PC-9 (cell line): ENCODE results near the gene ABTB1. TPM values are rescaled to one million over a fixed set of nuclear protein-coding genes. Genes with fewer than 3 reads are reported as not detected.
A peak's percentile ranks its signal among the peaks of the same experiment; 100 is the strongest.

ENCODE experiments used
- BruUV-seq: library from RNA; stranded (reverse); fragments of 400-500 nt; replicated peaks from 2 replicates; lab custom pipeline; 2021; lab: Mats Ljungman, UMichigan
- CTCF ChIA-PET: fragments of 300-600 bp; sonication (Branson Sonifier 250); formaldehyde crosslinking; loops from one replicate; lab custom pipeline; 2022; ENCODE audit warnings: antibody characterized with exemption; lab: Charles Lee
- POLR2A ChIA-PET: fragments of 300-600 bp; sonication (Branson Sonifier 250); formaldehyde crosslinking; loops from one replicate; lab custom pipeline; 2022; ENCODE audit warnings: antibody characterized with exemption; ENCODE audit not compliant: unreplicated experiment; lab: Charles Lee
- DNase-seq, 2 experiments: peaks; one replicate each; pipeline versions ENCODE4 v3.0.0 to v3.0.0-alpha.2; 2015 to 2022; ENCODE audit warnings: mixed read lengths in 1 of 2
- H2AFZ ChIP-seq: fragments of 200-600 bp; sonication (generic); 2 replicates; pipeline ENCODE4 v1.8.1; 2017; ENCODE audit warnings: antibody characterized with exemption
- H3F3A ChIP-seq: fragments of 200-600 bp; sonication (generic); 2 replicates; pipeline ENCODE4 v1.8.1; 2017; ENCODE audit warnings: antibody characterized with exemption, mild to moderate bottlenecking, low read depth; ENCODE audit not compliant: insufficient read depth
- H3K27ac ChIP-seq: fragments of 200-600 bp; sonication (generic); 2 replicates; pipeline ENCODE4 v1.6.1; 2016; ENCODE audit warnings: mixed run types
- H3K27me3 ChIP-seq: fragments of 200-600 bp; sonication (generic); 2 replicates; pipeline ENCODE4 v1.6.1; 2016; ENCODE audit warnings: low read depth, mixed run types; ENCODE audit not compliant: insufficient read depth
- H3K36me3 ChIP-seq: fragments of 200-600 bp; sonication (generic); 2 replicates; pipeline ENCODE4 v1.6.1; 2016; ENCODE audit warnings: low read depth, mixed run types
- H3K4me1 ChIP-seq: fragments of 200-600 bp; sonication (generic); replicated peaks from 2 replicates; pipeline ENCODE4 v1.6.1; 2016; ENCODE audit warnings: mixed run types; ENCODE audit not compliant: insufficient read depth
- H3K4me2 ChIP-seq: fragments of 200-600 bp; sonication (generic); 2 replicates; pipeline ENCODE4 v1.6.1; 2017; ENCODE audit warnings: mixed run types
- H3K4me3 ChIP-seq: fragments of 200-600 bp; sonication (generic); 2 replicates; pipeline ENCODE4 v1.6.1; 2016; ENCODE audit warnings: mixed run types
- H3K79me2 ChIP-seq: fragments of 200-600 bp; sonication (generic); 2 replicates; pipeline ENCODE4 v1.6.1; 2017; ENCODE audit warnings: low read depth, mixed run types
- H3K9me2 ChIP-seq: fragments of 200-600 bp; sonication (generic); 2 replicates; pipeline ENCODE4 v1.8.1; 2017; ENCODE audit warnings: mild to moderate bottlenecking; ENCODE audit not compliant: insufficient read depth
- H3K9me3 ChIP-seq: fragments of 200-600 bp; sonication (generic); 2 replicates; pipeline ENCODE4 v1.8.1; 2016; ENCODE audit warnings: low read depth; ENCODE audit not compliant: insufficient read depth
- H4K20me1 ChIP-seq: fragments of 200-600 bp; sonication (generic); 2 replicates; pipeline ENCODE4 v1.8.1; 2017; ENCODE audit not compliant: insufficient read depth
- EZH2 ChIP-seq: fragments of 200-600 bp; sonication (generic); IDR thresholded peaks from 2 replicates; pipeline ENCODE4 v1.8.0; 2017; ENCODE audit warnings: antibody characterized with exemption, low read depth
- intact Hi-C: fragments of 100-400 bp; cut with micrococcal nuclease; formaldehyde crosslinking; loops from one replicate; pipeline ENCODE4 v1.10.0; 2022; ENCODE audit not compliant: unreplicated experiment
- total RNA-seq: library from RNA; stranded (reverse); gene quantifications from 2 replicates; pipeline ENCODE4 v1.2.3, GENCODE V29; 2021
- TF ChIP-seq, protein P1 (sequence below): fragments of 200-600 bp; sonication (generic); conservative IDR thresholded peaks from 2 replicates; pipeline ENCODE4 v1.6.1; 2017; ENCODE audit warnings: mixed run types, antibody characterized with exemption, mild to moderate bottlenecking, moderate library complexity

ABTB1 gene
- total RNA-seq, 1 experiment from 2014 or later, result 39.1 TPM

DNA sequence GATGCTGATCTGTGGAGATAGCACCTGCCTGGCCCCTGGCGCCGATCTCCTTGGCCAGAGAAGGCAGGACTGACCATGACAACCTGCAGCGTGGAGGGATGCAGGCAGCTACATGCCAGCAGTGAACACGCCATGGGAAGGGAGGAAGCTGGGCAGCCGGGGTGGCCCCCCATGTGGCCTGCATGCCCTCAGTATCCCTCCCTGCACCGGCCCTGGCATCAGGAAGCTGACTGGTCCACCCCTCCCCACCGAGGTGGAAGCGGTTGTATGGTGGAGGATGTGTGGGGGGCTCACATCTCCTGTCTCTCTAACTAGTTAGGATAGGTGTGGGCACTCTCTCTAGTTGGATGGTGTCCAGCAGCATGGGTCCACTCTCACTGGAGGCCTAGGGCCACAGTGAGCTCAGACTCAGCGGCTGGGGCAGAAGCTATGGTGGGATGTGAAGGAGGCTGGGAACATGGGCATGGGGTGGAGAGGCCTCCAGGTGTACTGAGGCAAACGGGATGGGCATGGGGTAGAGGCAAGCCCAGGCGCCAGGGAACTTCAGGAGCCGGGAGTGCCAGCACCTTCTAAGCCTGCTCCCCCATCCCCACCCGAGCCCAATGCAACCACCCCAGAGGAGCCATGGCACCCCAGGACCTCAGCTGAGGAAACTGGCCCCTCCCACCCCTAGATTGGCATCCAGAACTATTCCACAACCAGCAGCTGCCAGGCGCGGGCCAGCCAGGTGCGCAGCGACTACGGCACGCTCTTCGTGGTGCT lies 1.8 kb upstream of the ABTB1 start:
- no peaks in the 10 kb centered on the region for H3K9me2 ChIP-seq
- H3K4me2 ChIP-seq, result peak overlapping the region; percentile 99
- POLR2A ChIA-PET, result no interaction called here
- no peak overlapping the region for H2AFZ ChIP-seq
- peaks cover 7% of the 10 kb centered on the region; the same call in 1 of the 2 replicates for H3K4me1 ChIP-seq
- no peak overlapping the region for H3K4me3 ChIP-seq
- CTCF ChIA-PET, result no interaction called here
- H3K9me3 ChIP-seq, result no peaks in the 10 kb centered on the region
- no TSS peak for BruUV-seq
- no peaks in the 10 kb centered on the region for H4K20me1 ChIP-seq
- H3K27me3 ChIP-seq, result no peaks in the 10 kb centered on the region
- no peaks in the 10 kb centered on the region for H3K36me3 ChIP-seq
- H3K27ac ChIP-seq, result no peak overlapping the region
- no peaks in the 10 kb centered on the region for H3F3A ChIP-seq
- intact Hi-C loops, result loop anchor here (5.0 to 10.0 kb wide), 2 partner anchors 76 to 1384 kb away; no protein-coding TSS in a partner anchor
- no peak for TF ChIP-seq EZH2
- no peaks in the 10 kb centered on the region for H3K79me2 ChIP-seq
- no peak for DNase-seq

DNA sequence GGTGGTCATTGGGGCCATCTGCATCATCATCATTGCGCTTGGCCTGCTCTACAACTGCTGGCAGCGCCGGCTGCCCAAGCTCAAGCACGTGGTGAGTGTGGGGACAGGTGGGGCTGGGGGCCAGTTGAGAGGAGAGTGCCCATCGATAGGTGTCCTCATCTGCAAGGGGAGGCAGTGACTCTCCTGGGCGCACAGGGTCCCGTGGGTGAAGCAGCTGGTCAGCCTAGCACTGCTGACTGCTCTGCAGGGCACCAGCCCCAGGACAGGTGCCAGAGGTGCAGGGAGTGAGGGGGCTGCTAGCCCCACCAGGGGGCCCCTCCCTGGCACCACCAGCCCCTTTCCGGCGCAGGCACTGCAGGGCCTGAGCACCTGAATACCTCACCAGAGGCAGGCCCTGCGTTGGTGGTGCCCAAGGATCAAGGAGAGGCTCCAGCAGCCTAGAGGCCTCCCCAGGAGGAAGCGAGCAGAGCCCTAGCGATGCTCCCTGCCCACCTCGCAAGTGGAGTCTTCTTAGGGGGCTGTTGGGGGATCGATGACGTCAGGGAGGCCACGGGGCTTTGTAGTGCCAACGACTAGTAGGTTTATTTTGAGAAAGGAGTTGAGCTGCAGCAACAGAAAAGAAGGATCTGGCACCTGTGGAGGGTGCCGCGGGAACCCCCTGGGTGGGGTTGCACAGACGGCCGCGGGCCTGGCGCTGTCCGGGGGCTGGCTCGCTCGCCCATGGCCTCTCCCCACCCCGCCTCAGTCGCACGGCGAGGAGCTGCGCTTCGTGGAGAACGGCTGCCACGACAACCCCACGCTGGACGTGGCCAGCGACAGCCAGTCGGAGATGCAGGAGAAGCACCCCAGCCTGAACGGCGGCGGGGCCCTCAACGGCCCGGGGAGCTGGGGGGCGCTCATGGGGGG lies 976 bp upstream of the ABTB1 start:
- POLR2A ChIA-PET, result interaction anchor here (0.6 kb wide), 1 partner anchor 12 kb away, joined by 9 read pairs; no protein-coding TSS in a partner anchor
- intact Hi-C loops, result loop anchor here (2.0 to 10.0 kb wide), 4 partner anchors 19 to 1383 kb away; partner anchors contain the start of gene TPRA1
- peak overlapping the region; percentile 68 for H2AFZ ChIP-seq

DNA sequence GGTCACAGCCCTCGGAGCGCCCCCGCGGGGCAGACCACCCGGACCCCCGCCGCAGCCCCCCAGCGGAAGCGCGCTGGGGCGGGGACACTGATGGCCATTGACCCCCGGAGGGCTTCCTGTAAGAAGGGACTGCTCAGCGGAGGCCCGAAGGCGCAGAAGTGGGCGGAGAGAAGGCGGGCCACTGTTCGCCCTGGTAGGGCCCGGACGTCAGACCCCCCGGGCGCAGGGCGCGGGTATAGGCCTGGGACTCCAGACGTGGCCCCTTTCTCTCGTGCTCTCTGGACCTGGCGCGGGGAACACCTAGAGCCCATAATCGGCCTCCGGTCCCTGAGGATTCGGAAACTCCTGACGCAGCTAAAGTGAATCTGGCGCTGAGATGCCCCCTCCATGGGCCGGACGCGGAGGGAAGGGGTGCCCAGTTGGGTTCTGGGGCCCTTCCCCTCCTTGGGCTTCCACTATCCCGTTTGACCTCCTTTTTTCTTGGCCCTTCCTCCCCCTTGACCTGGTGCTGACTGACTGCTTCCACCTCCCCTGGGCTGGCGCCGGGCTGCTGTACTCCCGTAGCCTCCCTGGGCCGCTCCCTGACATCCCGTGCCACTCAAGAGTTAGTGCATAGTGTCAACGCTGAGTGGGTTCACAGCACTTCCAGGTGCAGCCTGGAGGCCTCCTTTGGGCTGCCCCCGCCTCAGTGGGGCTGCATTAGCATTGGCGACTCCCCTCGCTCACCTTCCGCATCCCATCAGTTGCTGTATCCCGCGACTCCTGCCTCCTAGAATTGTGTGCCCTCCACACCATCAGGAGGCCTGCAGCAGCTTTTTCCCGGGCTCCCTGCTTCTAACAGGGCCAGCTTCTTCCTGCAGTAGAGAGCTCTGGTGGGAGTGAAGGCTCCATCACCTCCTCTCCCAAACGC lies 694 bp downstream of the ABTB1 start:
- ChIA-PET POLR2A (interaction anchor here (0.6 kb wide), 1 partner anchor 73 kb away, joined by 4 read pairs; no protein-coding TSS in a partner anchor), CTCF (no interaction called here)
- Histone ChIP-seq H3K4me2 (peak overlapping the region; percentile 75), H3F3A (no peaks in the 10 kb centered on the region), H3K9me3 (no peaks in the 10 kb centered on the region), H4K20me1 (no peaks in the 10 kb centered on the region), H3K4me3 (peak overlapping the region; percentile 81), H3K9me2 (no peaks in the 10 kb centered on the region), H3K36me3 (no peaks in the 10 kb centered on the region), H3K27me3 (no peaks in the 10 kb centered on the region), H3K27ac (no peak overlapping the region), H3K4me1 (peaks cover 7% of the 10 kb centered on the region; the same call in 1 of the 2 replicates), H2AFZ (peak overlapping the region; percentile 95), H3K79me2 (no peaks in the 10 kb centered on the region)
- DNase-seq, result peak in 1 of 2 experiments; percentile 58
- intact Hi-C loops, result loop anchor here (2.0 to 10.0 kb wide), 4 partner anchors 17 to 1381 kb away; partner anchors contain the start of gene TPRA1
- TF ChIP-seq EZH2, result no peak
- TF ChIP-seq, protein P1, sequence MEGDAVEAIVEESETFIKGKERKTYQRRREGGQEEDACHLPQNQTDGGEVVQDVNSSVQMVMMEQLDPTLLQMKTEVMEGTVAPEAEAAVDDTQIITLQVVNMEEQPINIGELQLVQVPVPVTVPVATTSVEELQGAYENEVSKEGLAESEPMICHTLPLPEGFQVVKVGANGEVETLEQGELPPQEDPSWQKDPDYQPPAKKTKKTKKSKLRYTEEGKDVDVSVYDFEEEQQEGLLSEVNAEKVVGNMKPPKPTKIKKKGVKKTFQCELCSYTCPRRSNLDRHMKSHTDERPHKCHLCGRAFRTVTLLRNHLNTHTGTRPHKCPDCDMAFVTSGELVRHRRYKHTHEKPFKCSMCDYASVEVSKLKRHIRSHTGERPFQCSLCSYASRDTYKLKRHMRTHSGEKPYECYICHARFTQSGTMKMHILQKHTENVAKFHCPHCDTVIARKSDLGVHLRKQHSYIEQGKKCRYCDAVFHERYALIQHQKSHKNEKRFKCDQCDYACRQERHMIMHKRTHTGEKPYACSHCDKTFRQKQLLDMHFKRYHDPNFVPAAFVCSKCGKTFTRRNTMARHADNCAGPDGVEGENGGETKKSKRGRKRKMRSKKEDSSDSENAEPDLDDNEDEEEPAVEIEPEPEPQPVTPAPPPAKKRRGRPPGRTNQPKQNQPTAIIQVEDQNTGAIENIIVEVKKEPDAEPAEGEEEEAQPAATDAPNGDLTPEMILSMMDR, result no peak
- TSS peak; percentile 46 for BruUV-seq

More for the DNA sequence above, 976 bp upstream of the ABTB1 start:
- Histone ChIP-seq H3K9me3 (no peaks in the 10 kb centered on the region), H3K27ac (peak overlapping the region; percentile 56), H3K4me2 (peak overlapping the region; percentile 99), H4K20me1 (no peaks in the 10 kb centered on the region), H3K36me3 (no peaks in the 10 kb centered on the region), H3K4me1 (peaks cover 7% of the 10 kb centered on the region; the same call in 1 of the 2 replicates), H3K79me2 (no peaks in the 10 kb centered on the region), H3F3A (no peaks in the 10 kb centered on the region), H3K4me3 (peak overlapping the region; percentile 85), H3K27me3 (no peaks in the 10 kb centered on the region), H3K9me2 (no peaks in the 10 kb centered on the region)
- no peak for DNase-seq
- no peak for TF ChIP-seq EZH2
- TF ChIP-seq, protein P1, result no peak
- BruUV-seq, result no TSS peak
- CTCF ChIA-PET, result no interaction called here
